D721Med (cell line): Measurements from ENCODE around the gene SPECC1.

Experiments
- DNase-seq: peaks from one replicate; pipeline ENCODE4 v3.0.0; 2011; ENCODE audit warnings: low spot score; ENCODE audit not compliant: insufficient read length
- FAIRE-seq: peaks from 2 replicates; lab custom pipeline; 2011; peaks lifted over from hg19 to GRCh38; lab: Jason Lieb, UNC
- TF ChIP-seq, protein P1 (sequence below): IDR thresholded peaks from 2 replicates; pipeline ENCODE4 v1.5.1; 2012; ENCODE audit warnings: mild to moderate bottlenecking, control low read depth; ENCODE audit not compliant: insufficient read depth; ENCODE audit errors: missing control alignments

Gene SPECC1

DNA sequence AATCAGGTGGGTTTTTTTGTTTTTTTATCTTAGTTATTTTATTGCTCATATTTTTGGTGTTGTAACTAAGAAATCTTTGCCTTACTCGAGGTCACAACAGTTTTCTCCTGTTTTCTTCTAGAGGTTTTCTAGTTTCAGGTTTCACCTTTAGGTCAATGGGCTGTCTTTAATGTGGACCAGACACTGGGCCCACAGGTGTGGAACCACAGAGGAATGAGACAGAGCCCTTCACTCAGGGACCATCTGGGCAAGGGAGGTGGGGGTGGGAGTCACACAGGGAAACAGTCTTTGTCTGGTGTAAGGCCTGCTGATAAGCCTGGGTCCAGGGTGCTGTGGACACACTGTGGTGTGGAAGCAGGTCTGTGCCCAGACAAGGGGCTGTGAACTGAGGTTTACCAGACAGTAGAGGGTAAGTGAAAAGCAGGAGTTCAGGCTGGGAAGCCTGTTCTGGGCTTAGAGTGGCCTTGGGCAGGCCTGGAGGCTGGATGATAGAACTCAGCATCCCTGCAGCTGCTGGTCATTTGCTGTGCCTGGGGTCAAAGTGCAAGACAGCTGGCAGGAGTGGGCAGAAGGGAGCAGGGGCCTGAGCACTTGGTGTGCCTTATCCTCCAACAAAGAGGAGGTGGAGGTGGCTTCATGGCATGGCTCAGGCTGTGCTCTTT is 75.6 kb downstream of the SPECC1 start:
- no peak for DNase-seq
- TF ChIP-seq, protein P1, sequence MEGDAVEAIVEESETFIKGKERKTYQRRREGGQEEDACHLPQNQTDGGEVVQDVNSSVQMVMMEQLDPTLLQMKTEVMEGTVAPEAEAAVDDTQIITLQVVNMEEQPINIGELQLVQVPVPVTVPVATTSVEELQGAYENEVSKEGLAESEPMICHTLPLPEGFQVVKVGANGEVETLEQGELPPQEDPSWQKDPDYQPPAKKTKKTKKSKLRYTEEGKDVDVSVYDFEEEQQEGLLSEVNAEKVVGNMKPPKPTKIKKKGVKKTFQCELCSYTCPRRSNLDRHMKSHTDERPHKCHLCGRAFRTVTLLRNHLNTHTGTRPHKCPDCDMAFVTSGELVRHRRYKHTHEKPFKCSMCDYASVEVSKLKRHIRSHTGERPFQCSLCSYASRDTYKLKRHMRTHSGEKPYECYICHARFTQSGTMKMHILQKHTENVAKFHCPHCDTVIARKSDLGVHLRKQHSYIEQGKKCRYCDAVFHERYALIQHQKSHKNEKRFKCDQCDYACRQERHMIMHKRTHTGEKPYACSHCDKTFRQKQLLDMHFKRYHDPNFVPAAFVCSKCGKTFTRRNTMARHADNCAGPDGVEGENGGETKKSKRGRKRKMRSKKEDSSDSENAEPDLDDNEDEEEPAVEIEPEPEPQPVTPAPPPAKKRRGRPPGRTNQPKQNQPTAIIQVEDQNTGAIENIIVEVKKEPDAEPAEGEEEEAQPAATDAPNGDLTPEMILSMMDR, result no peak
- FAIRE-seq, result no peak

DNA sequence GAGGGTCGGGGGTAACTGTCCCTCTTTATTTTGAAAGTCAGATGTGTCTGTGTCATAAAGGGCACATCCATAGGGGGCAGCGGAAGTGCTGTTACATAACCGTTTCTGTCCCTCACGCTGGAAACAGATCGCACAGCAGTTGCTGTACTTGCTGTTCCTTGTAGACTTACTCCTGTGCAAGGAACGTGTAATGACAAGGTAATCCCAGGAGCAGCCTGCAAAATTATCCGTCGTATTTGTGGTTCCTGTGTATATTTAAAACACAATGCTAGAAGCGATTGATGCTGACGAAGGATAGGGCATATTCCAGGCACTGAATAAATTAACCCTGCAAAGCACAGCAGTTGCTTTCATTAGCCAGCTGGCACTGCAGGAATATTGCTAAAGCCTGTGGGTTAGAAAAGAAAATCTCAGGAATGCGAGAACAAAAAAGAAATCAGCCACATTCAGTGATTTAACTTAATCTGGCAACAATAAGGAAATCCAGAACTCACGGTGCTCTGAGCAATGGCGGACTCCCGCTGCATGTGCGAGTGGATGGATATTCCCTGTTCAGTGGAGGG is 76.2 kb downstream of the SPECC1 start:
- TF ChIP-seq, protein P1, result no peak
- DNase-seq, result no peak
- FAIRE-seq, result no peak

DNA sequence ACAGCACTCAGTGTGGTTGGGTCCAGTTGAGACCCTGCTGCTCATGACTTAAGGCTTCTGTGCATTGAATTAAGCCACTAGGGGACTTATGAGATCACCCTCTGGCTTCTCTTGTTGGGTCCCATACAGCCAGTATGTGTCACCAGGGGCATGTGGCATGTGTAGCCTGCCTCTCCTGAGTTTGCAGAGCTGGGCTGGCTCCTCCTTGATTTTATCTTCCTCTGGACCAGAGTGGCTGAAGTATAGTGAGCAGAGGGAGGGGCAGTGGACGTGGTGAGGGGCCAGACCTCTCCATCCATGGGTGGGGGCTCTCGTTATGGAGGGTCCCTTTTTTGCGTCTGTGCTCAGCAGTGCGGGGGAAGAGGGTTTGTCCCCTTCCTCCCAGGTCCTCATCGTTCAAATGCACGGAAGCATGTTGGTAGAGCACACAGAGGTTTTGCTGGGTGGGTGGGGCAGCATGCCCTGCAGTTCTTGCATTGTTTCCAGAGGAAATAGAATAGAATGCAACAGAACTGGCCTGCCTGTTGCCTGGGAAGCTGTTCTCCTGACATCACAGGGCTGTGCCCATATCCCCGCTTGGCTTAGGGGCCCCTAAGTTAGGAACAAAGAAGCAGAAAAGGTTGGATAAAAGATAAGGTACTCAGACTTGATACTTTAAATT is 77.4 kb downstream of the SPECC1 start:
- DNase-seq, result no peak
- no peak for FAIRE-seq
- TF ChIP-seq, protein P1, result no peak

DNA sequence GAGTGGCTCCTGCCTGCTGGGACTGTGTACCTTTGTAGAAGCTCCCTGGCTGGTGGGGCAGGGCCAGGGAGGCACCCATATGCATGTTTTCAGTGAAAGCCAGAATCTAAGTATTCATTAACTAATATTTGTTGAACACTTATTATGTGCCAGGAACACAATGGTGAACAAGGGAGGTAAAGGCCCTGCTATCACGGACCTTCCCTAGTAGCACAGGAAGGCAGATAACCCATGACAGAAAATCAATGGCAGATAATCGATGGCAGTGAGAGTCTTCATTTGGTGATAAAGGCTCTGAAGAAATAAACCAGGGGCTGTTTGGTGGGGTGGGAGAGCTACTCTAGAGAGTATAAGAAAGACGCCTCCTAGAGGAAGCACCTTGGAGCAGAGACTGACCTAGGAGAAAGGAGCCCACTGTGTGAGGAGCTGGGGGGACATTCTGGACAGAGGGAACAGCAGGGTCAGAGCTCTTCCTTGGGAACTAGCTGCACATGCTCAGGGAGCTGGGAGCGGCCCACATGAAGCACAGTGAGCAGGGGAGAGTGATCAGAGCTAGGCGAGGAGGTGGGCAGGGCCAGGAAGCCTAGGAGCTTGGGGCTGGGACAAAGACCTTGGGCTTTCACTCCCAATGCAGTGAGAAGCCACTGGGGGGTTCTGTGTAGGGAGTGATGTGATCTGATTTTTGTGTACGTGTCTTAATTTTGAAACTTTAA is 78.5 kb downstream of the SPECC1 start:
- DNase-seq (no peak), FAIRE-seq (no peak)
- TF ChIP-seq, protein P1, result no peak

DNA sequence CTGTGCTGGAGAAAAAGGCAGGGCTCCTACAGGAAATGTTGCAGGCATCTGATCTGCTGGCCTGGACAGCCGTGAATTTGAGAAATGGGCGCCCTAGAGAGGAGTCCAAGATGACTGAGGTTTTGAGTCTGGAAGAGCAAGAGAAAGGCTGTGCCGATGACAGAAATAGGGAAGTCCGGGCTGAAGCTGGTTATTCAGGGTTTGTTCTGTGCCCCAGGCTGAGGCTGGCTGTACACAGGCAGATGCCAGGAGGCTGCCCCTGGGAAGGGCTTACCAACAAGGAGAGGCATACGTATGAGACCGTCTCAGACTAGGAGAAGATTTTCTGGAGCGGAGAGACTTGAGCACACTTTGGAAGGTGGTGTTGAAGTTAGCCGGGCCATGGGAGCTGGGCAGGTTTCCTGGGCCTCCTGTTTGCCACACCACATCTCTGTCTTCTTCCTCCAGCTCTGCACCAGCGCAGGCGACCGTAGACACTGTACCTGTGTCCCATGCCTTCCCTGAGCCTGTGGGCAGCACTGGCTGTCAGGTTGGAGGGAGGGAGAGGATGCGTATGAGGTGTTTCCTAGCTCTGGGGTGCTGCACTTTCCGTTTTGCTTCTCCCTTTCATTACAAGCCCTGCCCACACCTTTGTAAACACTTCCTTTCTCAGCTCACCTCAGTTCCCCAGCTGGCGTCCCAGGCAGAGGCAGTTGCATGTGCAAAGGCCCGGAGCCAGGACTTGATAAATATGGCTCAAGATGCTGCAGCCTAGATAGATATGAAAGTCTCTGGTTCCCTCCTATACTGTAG is 80.8 kb downstream of the SPECC1 start:
- DNase-seq, result no peak
- no peak for FAIRE-seq
- TF ChIP-seq, protein P1, result no peak

DNA sequence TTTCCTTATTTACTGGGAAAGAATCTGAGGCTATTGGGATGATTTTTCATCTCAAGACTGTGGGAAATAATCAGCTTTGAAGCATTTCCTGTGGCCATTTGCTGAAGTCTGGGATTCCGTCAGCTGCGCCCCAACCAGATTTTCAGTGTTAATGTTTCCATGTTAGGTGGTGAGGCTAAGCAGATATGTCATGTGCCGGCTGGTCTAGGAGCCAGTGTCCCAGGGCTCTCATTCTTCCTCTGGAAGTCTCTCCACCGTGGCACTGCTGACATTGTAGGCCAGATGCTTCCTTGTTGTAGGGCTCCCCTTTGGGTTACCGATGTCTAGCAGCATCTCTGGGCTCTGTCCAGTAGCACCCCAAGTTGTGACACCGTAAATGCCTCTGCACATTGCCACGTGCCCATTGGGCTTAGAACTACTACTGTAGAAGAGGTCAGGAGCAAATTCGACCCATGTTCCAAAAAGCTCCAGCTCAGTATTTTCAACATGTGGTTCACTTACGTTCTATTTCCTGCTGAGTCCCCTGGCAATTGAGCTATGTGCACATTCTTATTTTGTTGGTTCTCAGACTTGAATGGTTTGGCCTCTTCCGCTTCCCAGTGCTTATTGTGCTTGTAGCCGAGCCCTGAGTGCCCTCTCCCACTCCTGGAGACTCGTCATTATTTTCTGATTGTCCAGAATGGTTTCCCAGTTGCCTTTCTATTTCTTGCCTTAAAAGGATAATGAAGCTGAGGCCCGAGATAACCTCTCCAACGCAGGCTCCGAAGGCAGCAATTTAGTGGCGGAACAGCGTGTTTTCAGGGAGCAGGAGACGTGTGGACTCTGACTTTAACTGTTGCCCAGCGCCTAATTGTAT is 82.2 kb downstream of the SPECC1 start:
- TF ChIP-seq, protein P1, result no peak
- DNase-seq, result no peak
- no peak for FAIRE-seq
